ENCODE results near the gene LTN1. TPM values are rescaled to one million over a fixed set of nuclear protein-coding genes. Genes with fewer than 3 reads are reported as not detected.
"Not testable (repeated sequence)": the region's sequence is repeated elsewhere in the genome, so short reads cannot be mapped to it uniquely, and the experiment has no call there.

The LTN1 gene
- polyA plus RNA-seq, 6 donors from 2014 or later = 18.6 to 23.5 (median 20.5) TPM

DNA sequence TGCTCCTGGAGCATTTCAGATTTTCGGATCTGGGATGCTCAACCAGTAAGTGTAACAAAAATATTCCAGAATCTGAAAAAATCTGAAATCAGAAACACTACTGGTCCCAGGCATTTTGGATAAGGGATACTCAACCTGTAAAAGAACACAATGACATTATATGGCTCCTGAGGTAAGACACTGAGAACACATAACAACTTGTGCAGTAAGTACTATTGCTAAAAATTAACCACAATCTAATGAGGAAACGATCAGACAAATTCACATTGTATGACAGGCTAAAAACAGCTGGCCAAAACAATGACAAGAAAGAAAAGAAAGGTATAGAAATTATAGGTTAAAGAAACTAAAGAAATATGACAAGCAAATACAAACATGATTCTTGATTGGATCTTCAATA, 54.9 kb downstream of the LTN1 start:
- Mint-ChIP-seq H3K9me3 (no peaks in the 10 kb centered on the region), H3K27me3 (no peaks in the 10 kb centered on the region), H3K4me1 (no peaks in the 10 kb centered on the region), H3K4me3 (no peak overlapping the region), H3K27ac (no peak overlapping the region), H3K36me3 (peaks cover 7 to 28% of the 10 kb centered on the region in 2 donors)
- ATAC-seq (ENCODE audit: low read depth in 2 of 2) = no peak
- DNase-seq = no peak

DNA sequence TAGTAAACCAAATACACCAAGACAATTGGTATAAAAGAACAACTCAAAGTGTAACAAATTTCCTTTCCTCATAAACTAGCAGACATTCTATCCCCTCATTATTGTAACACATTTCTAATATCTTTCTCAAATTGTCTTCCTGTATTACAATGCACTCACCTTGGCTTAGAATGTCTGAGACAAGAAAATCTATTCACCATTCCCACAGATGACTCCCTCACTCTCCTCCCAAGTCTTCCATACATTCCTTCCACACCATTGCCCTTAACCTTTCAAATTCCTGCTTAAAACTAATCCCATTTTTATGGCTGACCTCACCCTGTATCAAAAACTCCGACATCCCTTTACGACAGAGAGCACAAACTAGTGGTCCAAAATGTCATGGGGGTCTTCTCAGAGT, 56.0 kb downstream of the LTN1 start:
- Mint-ChIP-seq H3K4me3 (no peak overlapping the region), H3K27me3 (no peaks in the 10 kb centered on the region), H3K9me3 (no peaks in the 10 kb centered on the region), H3K4me1 (no peaks in the 10 kb centered on the region), H3K27ac (peak overlapping the region in 2 of 6 donors; percentile 4 to 45), H3K36me3 (peaks cover 7 to 20% of the 10 kb centered on the region in 2 donors)
- DNase-seq = no peak
- ATAC-seq (ENCODE audit: low read depth in 2 of 2) = no peak

DNA sequence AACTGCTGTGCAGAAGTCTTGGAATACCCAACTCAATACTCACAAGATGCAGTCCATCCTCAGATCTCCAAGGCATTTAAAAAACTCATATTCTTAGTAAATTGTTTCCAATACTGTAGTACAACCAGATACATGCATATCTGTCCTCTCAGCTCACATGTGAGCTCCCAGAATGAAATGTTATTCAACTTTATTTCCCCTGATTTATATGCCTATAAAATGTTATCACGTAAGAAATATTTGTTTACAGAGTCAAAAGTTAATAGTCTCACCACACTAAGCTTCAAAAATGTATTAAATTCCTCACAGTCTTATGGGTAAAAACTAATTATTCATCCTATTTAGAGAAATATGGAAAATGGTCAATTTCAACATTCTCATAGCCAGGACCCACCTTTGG, 56.6 kb downstream of the LTN1 start:
- Mint-ChIP-seq H3K4me3 (no peak overlapping the region), H3K27ac (no peak overlapping the region), H3K27me3 (no peaks in the 10 kb centered on the region), H3K36me3 (peaks cover 7 to 20% of the 10 kb centered on the region in 2 donors), H3K9me3 (no peaks in the 10 kb centered on the region), H3K4me1 (no peaks in the 10 kb centered on the region)
- DNase-seq = no peak
- no peak for ATAC-seq (ENCODE audit: low read depth in 2 of 2)

DNA sequence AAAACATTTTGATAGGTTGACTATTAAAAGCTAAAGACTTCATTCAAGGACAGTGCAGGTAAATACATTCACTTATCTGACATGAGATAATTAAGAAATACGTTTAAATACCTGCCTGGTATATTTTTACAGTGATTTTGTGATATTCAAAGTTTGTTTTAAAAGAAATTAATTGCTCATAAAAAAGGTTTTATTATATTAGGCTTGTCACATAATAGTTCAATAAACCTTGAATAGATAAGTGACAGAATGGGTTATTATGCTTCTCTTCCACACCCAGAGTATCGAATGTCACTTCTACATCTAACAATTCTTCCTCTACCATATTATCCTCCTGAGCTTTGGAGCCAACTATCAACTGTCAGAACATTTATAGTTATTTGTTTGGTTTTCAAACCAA, 60.0 kb downstream of the LTN1 start:
- no peaks in the 10 kb centered on the region for H3K9me3 Mint-ChIP-seq
- no peaks in the 10 kb centered on the region for H3K4me1 Mint-ChIP-seq
- H3K4me3 Mint-ChIP-seq = no peak overlapping the region
- no peaks in the 10 kb centered on the region for H3K27me3 Mint-ChIP-seq
- peaks cover 7 to 25% of the 10 kb centered on the region in 2 donors for H3K36me3 Mint-ChIP-seq
- ATAC-seq (ENCODE audit: low read depth in 2 of 2) = no peak
- DNase-seq = no peak
- peak overlapping the region in 1 of 6 donors; percentile 78 for H3K27ac Mint-ChIP-seq

DNA sequence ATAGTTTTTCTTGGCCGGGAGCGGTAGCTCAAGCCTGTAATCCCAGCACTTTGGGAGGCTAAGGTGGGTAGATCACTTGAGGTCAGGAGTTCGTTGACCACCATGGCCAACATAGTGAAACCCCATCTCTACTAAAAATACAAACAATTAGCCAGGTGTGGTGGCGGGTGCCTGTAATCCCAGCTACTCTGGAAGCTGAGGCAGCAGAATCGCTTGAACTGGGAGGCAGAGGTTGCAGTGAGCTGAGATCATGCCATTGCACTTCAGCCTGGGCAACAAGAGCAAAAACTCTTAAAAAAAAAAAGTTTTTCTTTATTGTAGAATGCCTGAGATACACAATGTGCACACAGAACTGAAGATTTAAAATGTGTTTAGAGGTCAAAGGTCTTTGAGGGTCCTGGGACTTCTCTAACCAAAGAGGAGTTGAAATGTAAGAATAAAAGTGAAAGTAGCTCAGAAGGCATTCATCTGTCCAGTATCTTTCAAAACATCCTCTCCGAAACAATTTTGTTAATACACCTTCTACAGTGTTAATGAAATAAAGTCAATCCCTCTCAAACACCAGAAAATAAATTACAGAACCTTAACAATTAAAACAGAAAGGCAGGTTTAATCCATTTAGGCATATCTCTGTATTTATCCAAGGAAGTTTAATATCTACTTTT, 60.8 kb downstream of the LTN1 start:
- H3K27ac Mint-ChIP-seq; ATAC-seq (ENCODE audit: low read depth in 2 of 2): not testable (repeated sequence)

DNA sequence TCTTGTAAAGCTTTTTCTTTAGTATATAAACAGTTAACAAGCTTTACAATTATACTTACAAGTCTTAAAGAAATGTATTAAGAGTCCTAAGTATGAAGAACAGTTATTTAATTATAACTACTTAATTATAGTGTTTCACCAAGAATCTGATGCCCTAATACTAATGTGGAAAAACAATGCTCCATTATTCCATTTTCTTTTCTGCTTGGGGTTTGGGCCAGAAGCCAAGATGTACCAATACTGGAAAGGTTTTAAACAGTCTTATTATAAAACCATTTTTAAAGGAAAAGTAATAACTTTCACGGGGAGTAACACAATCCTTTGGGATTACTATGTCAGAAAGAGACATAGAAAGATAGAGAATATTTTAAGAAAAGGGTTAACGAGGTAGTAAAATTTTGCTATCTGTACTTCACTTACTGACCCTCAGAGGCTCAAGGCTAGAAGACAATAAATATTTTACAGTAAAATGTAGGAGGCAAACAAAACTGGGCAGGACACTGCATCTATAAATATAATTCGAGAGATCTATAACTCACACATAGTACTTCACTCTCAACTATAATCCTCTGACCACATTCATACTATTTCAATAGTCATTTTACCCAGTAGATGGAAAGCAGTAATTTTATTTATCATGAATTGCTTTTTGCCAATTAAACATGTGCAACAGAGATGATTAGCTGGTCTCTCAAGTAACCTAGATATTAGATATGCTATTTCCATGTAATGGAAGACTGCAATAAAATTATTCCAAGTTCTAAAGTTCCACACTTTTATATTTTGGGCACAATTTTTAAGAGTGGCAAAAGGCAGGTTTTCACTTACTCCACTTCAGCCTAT, 63.9 kb downstream of the LTN1 start:
- Mint-ChIP-seq H3K27me3 (no peaks in the 10 kb centered on the region), H3K4me1 (no peaks in the 10 kb centered on the region), H3K4me3 (no peak overlapping the region), H3K9me3 (peaks cover 0 to 2% (median 0%) of the 10 kb centered on the region in 7 donors), H3K27ac (no peak overlapping the region), H3K36me3 (peaks cover 19 to 30% of the 10 kb centered on the region in 2 donors)
- ATAC-seq (ENCODE audit: low read depth in 2 of 2) (no peak), DNase-seq (no peak)

More for the DNA sequence above, 60.8 kb downstream of the LTN1 start:
- not testable (repeated sequence) for H3K4me3 Mint-ChIP-seq, H3K4me1 Mint-ChIP-seq, DNase-seq, H3K9me3 Mint-ChIP-seq, H3K27me3 Mint-ChIP-seq
- peaks cover 7 to 23% of the 10 kb centered on the region in 2 donors for H3K36me3 Mint-ChIP-seq

DNA sequence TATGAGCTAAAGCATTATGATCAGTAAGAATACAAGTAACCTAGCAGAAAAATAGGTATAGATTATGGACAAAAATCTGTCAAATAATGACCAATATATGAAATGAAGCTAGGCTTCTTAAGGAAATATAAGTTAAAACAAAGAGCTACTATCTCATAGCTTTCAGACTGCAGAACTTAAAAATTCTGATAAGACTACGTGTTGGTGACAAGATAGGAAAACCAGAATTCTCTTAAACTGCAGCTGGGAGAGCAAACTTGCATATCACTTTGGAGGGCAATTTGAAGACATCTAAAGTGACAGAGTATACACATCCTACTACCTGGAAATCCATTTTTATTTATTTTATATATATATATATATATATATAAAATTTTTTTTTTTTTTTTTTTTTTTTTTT, 65.5 kb downstream of the LTN1 start:
- Mint-ChIP-seq H3K36me3 (peaks cover 19 to 34% of the 10 kb centered on the region in 2 donors), H3K27me3 (no peaks in the 10 kb centered on the region), H3K4me1 (no peaks in the 10 kb centered on the region), H3K4me3 (no peak overlapping the region), H3K9me3 (peaks cover 0 to 2% (median 0%) of the 10 kb centered on the region in 7 donors), H3K27ac (no peak overlapping the region)
- DNase-seq (no peak), ATAC-seq (ENCODE audit: low read depth in 2 of 2) (no peak)

DNA sequence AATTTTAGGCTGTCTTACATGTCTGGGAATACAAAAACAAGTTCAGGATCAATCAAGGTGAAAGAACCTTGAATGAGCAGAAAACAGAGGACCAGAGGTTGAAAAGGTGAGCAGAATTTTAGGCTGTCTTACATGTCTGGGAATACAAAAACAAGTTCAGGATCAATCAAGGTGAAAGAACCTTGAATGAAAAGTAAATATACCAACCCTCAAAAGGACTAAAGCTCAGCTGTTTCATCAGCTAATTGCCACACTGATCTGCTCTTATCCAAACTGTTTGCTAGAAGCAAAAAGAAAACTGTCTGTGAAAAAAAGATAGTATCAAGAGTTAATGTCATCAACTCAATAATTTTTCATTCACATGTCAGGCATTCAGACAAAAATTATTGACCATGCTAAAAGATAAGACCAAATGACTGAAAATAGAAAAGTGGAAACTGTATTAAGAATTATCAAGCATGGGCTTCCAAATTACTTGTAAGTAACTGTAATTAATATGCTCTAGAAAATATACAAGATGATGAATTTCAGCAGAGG, 69.2 kb downstream of the LTN1 start:
- no peak overlapping the region for H3K27ac Mint-ChIP-seq
- peaks cover 0 to 2% (median 0%) of the 10 kb centered on the region in 7 donors for H3K9me3 Mint-ChIP-seq
- peaks cover 19 to 29% of the 10 kb centered on the region in 2 donors for H3K36me3 Mint-ChIP-seq
- ATAC-seq (ENCODE audit: low read depth in 2 of 2) = no peak
- no peaks in the 10 kb centered on the region for H3K4me1 Mint-ChIP-seq
- H3K4me3 Mint-ChIP-seq = no peak overlapping the region
- no peak for DNase-seq
- no peaks in the 10 kb centered on the region for H3K27me3 Mint-ChIP-seq

DNA sequence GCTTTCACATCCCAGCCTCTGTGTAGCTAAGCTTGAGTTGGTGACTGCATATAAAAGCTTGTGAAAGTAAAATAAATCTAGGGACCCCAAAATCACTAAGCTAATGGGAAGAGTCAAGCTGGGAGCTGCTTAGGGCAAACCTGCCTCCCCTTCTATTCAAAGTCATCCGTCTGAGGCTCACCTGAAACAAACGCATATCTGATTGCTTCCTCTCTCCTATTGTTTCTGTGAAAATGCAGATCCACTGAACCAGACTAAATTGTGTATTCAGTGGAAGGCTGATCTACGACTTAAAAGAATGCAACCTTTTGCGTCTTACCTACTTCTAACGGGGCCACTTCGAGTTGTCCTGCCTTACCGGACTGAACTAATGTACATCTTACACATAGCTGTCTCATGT, 70.3 kb downstream of the LTN1 start:
- H3K4me3 Mint-ChIP-seq = no peak overlapping the region
- H3K36me3 Mint-ChIP-seq = peaks cover 19 to 29% of the 10 kb centered on the region in 2 donors
- no peak for DNase-seq
- H3K4me1 Mint-ChIP-seq = no peaks in the 10 kb centered on the region
- peaks cover 0 to 2% (median 0%) of the 10 kb centered on the region in 7 donors for H3K9me3 Mint-ChIP-seq
- no peak overlapping the region for H3K27ac Mint-ChIP-seq
- ATAC-seq (ENCODE audit: low read depth in 2 of 2) = no peak
- no peaks in the 10 kb centered on the region for H3K27me3 Mint-ChIP-seq

DNA sequence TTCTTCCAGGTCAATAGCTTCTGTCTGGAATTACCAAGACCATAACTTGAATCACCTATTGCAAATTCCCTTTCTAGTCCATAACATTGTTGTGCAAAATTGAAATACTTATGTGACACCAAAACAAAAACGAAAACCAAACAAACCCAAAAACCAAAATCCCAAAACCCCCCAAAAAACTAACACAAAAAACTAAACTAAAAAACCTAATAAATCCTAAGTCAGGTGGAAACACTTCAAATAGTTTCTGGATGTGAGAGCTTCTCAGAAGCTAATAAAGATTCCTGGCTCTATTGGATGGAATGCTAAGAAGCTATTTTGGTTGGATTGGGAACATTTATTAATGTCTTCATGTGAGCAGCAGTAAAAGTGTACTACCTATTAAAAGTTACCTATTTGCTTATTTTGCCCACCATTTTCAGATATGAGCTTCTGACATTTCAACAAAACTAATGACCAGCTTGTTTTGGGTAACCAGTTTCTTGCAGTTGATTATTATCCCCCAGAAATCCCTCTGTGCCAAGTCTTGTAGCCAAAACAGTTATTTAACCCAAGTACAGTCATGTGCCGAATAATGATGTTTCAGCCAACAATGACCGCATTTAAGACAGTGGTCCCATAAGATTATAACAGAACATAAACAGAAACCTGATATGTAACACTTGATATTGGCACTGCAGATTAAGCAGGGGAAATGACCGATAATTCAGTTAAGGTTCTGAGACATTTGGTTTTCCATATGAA, 76.4 kb downstream of the LTN1 start:
- no peaks in the 10 kb centered on the region for H3K36me3 Mint-ChIP-seq
- ATAC-seq (ENCODE audit: low read depth in 2 of 2) = no peak
- peaks cover 9 to 14% (median 10%) of the 10 kb centered on the region in 3 donors for H3K27me3 Mint-ChIP-seq
- no peak overlapping the region for H3K27ac Mint-ChIP-seq
- DNase-seq = no peak
- no peaks in the 10 kb centered on the region for H3K4me1 Mint-ChIP-seq
- H3K4me3 Mint-ChIP-seq = no peak overlapping the region
- no peaks in the 10 kb centered on the region for H3K9me3 Mint-ChIP-seq

DNA sequence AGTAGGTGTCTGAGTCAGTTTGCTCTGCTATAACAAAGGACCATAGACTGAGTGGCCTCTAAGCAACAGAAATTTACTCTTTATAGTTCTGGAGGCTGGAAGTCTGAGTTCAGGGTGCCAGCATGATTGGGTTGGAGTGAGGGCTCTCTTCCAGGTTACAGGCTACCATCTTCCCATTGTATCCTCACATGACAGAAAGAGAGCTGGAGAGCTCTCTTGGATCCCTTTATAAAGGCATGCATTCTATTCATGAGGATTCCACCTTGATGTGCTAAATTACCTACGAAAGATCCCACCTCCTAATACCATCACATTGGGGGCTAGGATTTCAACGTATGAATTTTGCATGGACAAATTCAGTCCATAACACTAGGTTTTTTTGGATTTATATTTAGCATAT, 79.6 kb downstream of the LTN1 start:
- DNase-seq = no peak
- H3K4me1 Mint-ChIP-seq = no peaks in the 10 kb centered on the region
- no peak overlapping the region for H3K4me3 Mint-ChIP-seq
- peaks cover 16 to 32% (median 28%) of the 10 kb centered on the region in 3 donors for H3K27me3 Mint-ChIP-seq
- ATAC-seq (ENCODE audit: low read depth in 2 of 2) = no peak
- no peaks in the 10 kb centered on the region for H3K36me3 Mint-ChIP-seq
- no peak overlapping the region for H3K27ac Mint-ChIP-seq
- no peaks in the 10 kb centered on the region for H3K9me3 Mint-ChIP-seq

DNA sequence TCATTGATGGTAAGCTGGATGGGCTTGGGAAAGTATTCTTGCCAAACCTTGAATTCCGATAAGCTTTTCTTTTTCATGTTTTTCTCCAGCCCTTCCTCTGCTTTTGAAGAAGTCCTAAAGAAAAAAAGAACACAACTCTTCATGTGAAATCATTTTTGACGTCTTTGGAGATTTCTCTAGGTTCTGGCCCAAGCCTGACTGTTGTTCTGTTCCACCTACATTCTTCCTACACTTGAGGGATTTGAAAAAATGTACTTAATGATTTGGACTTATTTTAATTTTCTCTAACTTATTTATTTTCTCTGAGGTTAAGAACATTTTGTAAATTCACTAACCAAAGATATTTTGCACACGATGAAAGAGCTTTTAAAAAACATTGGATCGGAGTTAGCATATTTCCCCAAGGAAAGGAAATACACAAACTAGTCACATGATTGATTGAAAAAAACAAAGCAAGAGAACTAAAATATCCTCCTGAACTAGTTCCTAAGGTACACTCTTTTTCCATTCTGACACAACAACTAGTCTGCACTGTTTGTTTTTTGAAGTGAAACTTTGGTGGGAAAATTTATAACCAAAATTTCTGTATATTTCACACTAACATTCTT, 82.3 kb downstream of the LTN1 start:
- Mint-ChIP-seq H3K4me1 (no peaks in the 10 kb centered on the region), H3K4me3 (no peak overlapping the region)
- ATAC-seq (ENCODE audit: low read depth in 2 of 2) = no peak

DNA sequence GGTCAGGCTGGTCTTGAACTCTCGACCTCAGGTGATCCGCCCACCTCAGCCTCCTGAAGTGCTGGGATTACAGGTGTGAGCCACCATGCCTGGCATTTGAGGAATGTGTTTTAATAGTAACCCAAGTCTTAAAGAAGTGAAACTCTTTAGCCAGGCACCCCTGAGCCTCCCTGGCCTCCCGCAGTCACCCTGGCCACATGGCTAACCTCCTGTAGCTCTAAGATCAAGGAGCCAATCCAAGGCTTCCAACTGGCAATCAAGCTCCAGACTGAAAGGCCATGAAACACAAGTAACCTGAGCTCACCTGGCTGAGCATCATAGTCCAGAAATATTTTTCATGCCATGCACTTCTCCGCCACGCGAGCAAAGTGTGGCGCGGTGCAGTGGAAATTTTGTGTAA, 84.3 kb downstream of the LTN1 start:
- no peaks in the 10 kb centered on the region for H3K36me3 Mint-ChIP-seq
- H3K4me3 Mint-ChIP-seq = no peak overlapping the region
- DNase-seq (no peak), ATAC-seq (ENCODE audit: low read depth in 2 of 2) (no peak)
- H3K4me1 Mint-ChIP-seq = no peaks in the 10 kb centered on the region
- H3K27me3 Mint-ChIP-seq = peaks cover 21 to 39% (median 32%) of the 10 kb centered on the region in 3 donors
- H3K9me3 Mint-ChIP-seq = peaks cover 0 to under 1% (median 0%) of the 10 kb centered on the region in 7 donors
- no peak overlapping the region for H3K27ac Mint-ChIP-seq

More for the DNA sequence above, 82.3 kb downstream of the LTN1 start:
- Mint-ChIP-seq H3K27ac (no peak overlapping the region), H3K27me3 (peaks cover 16 to 32% (median 28%) of the 10 kb centered on the region in 3 donors), H3K9me3 (no peaks in the 10 kb centered on the region), H3K36me3 (no peaks in the 10 kb centered on the region)
- no peak for DNase-seq

All from naive B cell (primary cell).